Neural cell (in vitro differentiated cells): ENCODE data around the gene ROR2.

Source experiments
- CTCF ChIP-seq: fragments of 450-650 bp; IDR thresholded peaks from 2 replicates; pipeline ENCODE4 v1.5.1; 2014; ENCODE audit warnings: antibody characterized with exemption, mild to moderate bottlenecking, moderate library complexity; ENCODE audit not compliant: poor library complexity, severe bottlenecking
- EP300 ChIP-seq: fragments of 450-650 bp; conservative IDR thresholded peaks from 2 replicates; pipeline ENCODE4 v1.6.1; 2014; ENCODE audit warnings: antibody characterized with exemption, mild to moderate bottlenecking, moderate library complexity; ENCODE audit not compliant: poor library complexity, severe bottlenecking
- EZH2 ChIP-seq: fragments of 200-600, 300-800 bp; shearing (Covaris generic), sonication (generic); IDR thresholded peaks from 2 replicates; pipeline ENCODE4 v1.6.1; 2014; ENCODE audit warnings: antibody characterized with exemption, low read length, borderline replicate concordance, mild to moderate bottlenecking; ENCODE audit not compliant: insufficient read depth, poor library complexity, severe bottlenecking
- SMC3 ChIP-seq: fragments of 450-650 bp; conservative IDR thresholded peaks from 2 replicates; pipeline ENCODE4 v1.6.1; 2014; ENCODE audit warnings: antibody characterized with exemption, mild to moderate bottlenecking, moderate library complexity; ENCODE audit not compliant: poor library complexity

- TF ChIP-seq CTCF (no peak), EZH2 (no peak), SMC3 (no peak), EP300 (no peak)
Observed at GRCh38 chr9:91724609-91725505, 225.2 kb downstream of the ROR2 start.
